NCI-H1092 (cell line): ENCODE data around the gene ARID1A.
"Not testable (repeated sequence)": the region's sequence is repeated elsewhere in the genome, so short reads cannot be mapped to it uniquely, and the experiment has no call there.

ENCODE experiments used
- DNase-seq: peaks from one replicate; lab custom pipeline; 2025; lab: John Stamatoyannopoulos, UW

The ARID1A gene

GRCh38 chr1:26788515-26788785 lies 92.6 kb downstream of the ARID1A start:
- no peak for DNase-seq

GRCh38 chr1:26788836-26789611 lies 93.2 kb downstream of the ARID1A start:
- DNase-seq, result peak; percentile 81

- DNase-seq, result no peak
Measured at GRCh38 chr1:26789612-26789865, 93.7 kb downstream of the ARID1A start.

- no peak for DNase-seq
Measured at GRCh38 chr1:26789931-26790330, 94.1 kb downstream of the ARID1A start.

- DNase-seq, result no peak
Measured at GRCh38 chr1:26790551-26790953, 94.7 kb downstream of the ARID1A start.

GRCh38 chr1:26791148-26791547 lies 95.3 kb downstream of the ARID1A start:
- DNase-seq, result no peak

GRCh38 chr1:26791626-26792025 lies 95.8 kb downstream of the ARID1A start:
- DNase-seq, result no peak

- no peak for DNase-seq
Measured at GRCh38 chr1:26792924-26793323, 97.1 kb downstream of the ARID1A start.

GRCh38 chr1:26794391-26794790 lies 98.6 kb downstream of the ARID1A start:
- no peak for DNase-seq

- no peak for DNase-seq
Measured at GRCh38 chr1:26797627-26798026, 101.8 kb downstream of the ARID1A start.

- peak; percentile 64 for DNase-seq
Measured at GRCh38 chr1:26799479-26800142, 103.8 kb downstream of the ARID1A start.

GRCh38 chr1:26803932-26804331 lies 108.1 kb downstream of the ARID1A start:
- DNase-seq, result not testable (repeated sequence)

- peak; percentile 63 for DNase-seq
Measured at GRCh38 chr1:26810105-26810504, 114.3 kb downstream of the ARID1A start.

GRCh38 chr1:26811057-26811456 lies 115.2 kb downstream of the ARID1A start:
- no peak for DNase-seq

GRCh38 chr1:26811708-26812107 lies 115.9 kb downstream of the ARID1A start:
- no peak for DNase-seq

- DNase-seq, result no peak
Measured at GRCh38 chr1:26814377-26814776, 118.6 kb downstream of the ARID1A start.

- DNase-seq, result no peak
Measured at GRCh38 chr1:26814893-26815292, 119.1 kb downstream of the ARID1A start.

- no peak for DNase-seq
Measured at GRCh38 chr1:26820784-26821269, 125.0 kb downstream of the ARID1A start.

GRCh38 chr1:26822737-26823395 lies 127.1 kb downstream of the ARID1A start:
- no peak for DNase-seq

- DNase-seq, result no peak
Measured at GRCh38 chr1:26824731-26825130, 128.9 kb downstream of the ARID1A start.

GRCh38 chr1:26826261-26827105 lies 130.7 kb downstream of the ARID1A start, which contains the start of gene ZDHHC18:
TSS of gene ZDHHC18 (plus strand) at chr1:26826688. CDS start at chr1:26826805, 117 bp downstream.
- peak; percentile 64 for DNase-seq

GRCh38 chr1:26827106-26827604 lies 131.3 kb downstream of the ARID1A start:
- no peak for DNase-seq
